GM18861 (cell line): ENCODE measurements around the gene CWF19L1.

ENCODE experiments used
- ATAC-seq: cut with Tn5 transposase; IDR thresholded peaks from one replicate; pipeline ENCODE4 v1.9.1; 2021; ENCODE audit not compliant: unreplicated experiment

Gene CWF19L1

DNA sequence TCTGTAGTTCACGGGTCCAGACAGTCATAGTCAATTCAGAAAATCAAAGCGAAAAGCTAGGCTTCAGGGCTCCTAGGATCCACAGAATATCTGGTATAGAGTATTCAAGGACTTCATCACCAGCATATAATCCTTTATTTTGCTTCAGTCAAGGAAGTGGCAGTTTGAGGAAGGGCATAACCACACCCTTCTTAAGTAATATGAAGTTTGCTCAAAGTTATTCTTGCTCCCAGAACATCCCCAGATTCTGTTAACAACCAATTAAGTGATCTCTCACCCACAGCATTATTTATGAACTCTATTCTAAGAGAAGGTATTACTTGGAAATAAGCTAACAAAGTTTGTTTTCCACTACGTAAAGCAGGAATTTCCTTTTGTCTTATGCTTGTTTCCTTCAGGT lies 13.2 kb downstream of the CWF19L1 start:
- no peak for ATAC-seq

DNA sequence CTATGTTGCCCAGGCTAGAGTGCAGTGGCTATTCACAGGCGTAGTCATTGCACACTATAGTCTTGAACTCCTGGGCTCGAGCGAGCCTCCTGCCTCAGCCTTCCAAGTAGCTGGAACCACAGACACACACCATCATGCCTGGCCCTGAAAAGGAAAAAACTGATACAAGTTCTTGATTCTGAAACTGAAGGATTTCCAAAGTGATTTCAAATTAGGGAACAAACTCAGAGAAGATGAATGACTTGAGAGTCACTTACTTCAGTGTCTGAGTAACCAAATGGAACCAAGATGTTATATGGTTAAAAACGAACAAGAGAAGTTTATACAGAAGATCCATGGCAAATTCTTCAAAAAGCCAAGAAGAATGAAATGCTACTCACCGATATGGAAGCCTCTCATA lies 14.4 kb downstream of the CWF19L1 start:
- ATAC-seq: no peak

DNA sequence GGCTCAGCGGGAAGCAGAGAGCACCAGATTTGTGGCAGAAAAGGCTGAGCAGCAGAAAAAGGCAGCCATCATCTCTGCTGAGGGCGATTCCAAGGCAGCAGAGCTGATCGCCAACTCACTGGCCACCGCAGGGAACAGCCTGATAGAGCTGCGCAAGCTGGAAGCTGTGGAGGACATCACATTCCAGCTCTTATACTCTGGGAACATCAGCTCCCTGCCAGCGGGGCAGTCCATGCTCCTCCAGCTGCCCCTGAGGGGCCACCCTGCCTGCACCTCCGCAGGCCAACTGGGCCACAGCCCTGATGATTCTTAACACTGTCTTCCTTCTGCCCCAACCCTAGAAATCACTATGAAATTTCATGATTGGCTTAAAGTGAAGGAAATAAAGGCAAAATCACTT lies 18.6 kb downstream of the CWF19L1 start:
- ATAC-seq: no peak

DNA sequence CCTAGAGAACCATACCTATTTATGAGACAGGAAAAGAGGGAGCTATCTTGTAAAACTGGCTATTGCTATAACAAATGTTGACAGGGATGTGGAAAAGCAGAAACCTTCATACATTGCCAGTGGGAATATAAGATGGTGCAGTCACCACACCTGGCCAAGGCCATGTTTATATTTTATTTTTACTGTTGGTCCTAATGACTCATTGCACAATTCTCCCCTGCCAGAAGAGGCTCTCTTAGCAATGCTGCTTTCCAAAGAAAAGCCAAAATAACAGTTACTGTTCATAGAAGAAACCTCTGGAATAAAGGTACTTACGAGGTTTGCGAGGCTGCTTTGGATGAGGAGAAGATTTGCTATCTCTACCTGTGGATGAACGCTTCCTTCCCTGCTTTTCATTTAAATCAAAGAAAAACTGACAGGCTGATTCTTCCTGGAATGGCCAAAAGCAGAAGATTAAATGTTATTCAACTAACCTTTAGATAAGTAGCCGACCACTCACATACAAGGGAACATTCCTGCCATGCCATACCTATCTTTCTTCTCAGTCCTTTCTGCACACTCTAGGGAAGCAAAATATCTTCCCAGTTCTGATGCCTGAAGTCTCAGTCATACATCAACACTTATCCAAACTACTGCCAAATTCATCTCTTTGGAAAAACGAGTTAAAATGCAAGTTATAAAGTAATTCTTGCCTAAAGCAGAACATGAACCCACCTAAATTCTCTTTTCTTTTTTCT lies 21.8 kb downstream of the CWF19L1 start:
- no peak for ATAC-seq

DNA sequence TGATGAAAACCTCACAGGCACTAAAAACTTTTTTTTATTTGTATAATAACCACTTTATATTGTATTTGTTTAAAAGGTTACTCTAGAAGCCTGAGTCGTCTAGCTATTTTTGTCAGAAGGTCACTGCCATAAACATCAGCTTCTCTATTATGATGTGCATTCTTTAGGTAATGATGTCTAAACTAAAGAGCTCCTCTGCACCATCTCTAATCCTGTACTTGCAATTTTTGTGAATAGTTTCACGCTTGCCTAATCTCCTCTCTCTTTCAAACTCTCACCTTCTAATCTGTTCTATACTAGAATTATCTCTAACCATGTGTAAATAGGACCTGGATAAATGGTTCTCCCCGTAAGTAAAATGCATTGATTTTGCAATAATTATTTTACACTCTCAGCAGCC lies 27.6 kb downstream of the CWF19L1 start:
- ATAC-seq: no peak

DNA sequence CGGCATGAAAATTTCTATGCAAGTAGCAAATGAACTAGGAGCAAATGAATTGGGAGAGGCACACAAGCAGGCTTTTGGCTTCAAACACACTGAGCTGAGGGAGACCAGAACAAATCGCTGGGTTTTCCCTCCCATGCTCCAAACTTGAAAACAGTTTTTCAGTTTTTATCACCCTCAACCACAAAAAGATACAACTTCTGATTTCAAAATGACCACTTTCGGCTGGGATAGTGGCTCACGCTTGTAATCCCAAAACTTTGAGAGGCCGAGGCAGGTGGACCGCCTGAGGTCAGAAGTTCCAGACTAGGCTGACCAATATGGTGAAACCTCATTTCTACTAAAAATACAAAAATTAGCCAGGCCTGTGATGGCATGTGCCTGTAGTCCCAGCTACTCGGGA lies 29.0 kb downstream of the CWF19L1 start:
- ATAC-seq: no peak

DNA sequence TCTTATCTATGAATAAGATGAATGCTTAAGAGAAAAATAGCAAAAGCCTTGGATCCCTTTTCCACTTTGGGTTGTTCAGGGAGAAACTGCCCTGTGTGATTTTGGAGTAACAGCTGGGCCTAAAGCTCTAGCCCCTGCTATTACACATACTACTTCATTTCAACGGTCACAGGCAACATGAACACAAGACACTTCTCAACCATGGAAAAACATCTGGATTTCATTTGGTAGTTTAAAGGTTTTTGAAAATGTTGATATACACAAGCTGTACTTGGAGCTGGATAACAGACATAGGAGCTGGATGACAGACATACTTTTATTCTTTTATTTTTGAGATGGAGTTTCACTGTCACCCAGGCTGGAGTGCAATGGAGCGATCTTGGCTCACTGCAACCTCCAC lies 35.3 kb downstream of the CWF19L1 start:
- no peak for ATAC-seq

DNA sequence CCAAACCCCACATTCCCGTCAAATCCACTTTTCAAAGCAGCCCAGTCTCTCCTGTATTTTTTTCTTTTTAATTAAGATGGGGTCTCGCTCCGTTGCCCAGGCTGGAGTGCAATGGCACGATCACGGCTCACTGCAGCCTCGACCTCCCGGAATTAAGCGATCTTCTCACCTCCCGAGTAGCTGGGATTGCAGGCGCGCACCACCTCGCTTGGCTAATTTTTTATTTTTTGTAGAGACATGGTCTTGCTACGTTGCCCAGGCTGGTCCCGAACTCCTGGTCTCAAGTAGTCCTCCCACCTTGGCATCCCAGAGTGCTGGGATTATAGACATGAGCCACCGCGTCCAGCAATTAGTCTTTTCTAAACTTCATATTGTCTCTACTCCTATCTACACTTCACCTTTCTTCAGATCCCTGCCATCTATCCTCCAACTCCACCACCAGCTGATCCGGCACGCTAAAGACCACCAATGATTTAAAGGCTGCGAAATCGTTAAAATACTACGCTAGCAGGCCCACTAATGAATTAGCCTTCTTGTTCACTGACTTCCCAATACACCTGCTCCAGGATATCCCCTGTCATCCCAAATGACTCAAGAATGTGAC lies 37.5 kb downstream of the CWF19L1 start:
- no peak for ATAC-seq

DNA sequence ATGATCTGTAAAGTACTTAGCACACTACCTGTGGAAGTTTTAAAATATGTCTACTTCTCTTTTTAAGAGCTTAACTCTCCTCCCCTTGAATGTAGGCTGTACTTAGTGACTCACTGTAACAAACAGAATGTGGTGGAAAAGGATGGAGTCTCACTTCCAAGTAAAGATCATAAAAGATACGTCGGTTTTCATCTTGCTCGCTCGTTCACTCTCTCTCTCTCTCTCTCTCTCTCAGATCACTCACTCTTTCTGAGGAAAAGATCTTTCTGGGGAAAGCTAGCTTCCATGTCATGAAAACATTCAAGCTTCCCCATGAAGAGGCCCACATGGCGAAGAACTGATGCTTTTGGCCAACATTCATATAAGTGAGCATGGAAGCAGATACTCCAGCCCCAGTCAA lies 43.6 kb downstream of the CWF19L1 start:
- ATAC-seq: no peak

DNA sequence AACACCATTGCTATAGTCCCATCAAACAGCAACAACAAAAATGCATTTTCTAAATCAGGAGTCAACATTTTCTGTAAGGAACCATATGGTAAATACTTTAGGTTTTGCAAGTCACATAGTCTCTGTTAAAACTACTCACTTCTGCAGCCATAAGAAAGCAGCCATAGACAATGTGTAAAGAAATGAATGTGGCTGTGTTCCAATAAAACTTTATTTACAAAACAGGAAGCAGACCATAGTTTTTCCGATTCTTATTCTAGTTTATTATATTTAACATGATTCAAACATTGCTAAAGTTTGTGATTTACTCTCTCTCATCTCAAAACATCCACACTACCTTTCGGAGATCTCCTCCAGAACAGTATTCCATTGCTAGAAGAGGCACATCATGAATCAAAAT lies 44.9 kb downstream of the CWF19L1 start:
- ATAC-seq: no peak

DNA sequence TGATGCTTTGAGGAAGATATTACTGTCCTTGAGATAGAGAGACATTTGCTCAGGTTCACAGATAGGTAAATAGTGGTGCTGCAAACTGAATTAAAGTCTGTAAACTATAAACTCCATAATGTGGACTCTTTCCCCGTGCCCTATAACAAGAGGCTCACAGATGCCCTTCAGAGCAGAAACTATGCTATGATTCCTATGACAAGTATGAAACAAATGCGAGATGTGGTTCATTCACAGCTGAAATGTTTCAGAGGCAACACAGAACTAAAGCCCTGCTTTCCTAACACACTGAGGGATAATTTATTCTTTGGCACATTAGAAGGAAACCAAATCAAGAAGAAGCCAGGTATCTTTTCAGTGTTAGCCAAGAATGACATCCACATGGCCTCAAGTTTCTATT lies 51.4 kb downstream of the CWF19L1 start:
- ATAC-seq: no peak

DNA sequence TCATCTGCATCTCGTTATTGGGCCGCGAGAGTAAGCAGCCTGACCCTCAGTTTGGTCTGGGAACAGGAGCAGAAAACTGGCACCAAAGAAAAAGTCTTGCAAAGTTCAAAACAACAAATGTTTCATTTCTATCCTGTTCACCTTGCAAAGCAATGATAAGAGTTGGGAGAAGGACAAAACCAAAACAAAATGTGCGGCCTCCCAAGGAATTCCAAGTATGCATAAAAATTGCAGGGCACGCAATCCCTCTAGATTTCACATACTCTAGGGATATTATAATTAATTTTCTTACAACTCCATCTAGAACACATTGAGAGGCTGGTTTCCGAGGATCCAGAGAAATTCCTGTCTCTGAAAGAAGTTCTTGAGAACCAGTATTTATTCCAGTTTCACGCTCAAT lies 58.1 kb downstream of the CWF19L1 start:
- no peak for ATAC-seq

DNA sequence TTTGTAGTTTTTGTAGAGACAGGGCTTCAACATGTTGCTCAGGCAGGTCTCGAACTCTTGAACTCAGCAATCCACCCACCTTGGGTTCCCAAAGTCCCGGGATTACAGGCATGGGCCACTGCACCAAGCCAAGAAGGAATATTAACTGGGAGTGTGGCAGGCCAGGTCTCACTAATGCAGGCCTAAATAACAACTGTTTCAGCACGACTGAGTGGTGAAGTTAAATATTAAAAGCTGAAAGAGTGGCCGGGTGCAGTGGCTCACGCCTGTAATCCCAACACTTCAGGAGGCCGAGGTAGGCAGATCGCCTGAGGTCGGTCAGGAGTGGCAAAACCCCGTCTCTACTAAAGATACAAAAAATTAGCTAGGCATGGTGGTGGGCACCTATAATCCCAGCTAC lies 59.2 kb downstream of the CWF19L1 start:
- no peak for ATAC-seq

DNA sequence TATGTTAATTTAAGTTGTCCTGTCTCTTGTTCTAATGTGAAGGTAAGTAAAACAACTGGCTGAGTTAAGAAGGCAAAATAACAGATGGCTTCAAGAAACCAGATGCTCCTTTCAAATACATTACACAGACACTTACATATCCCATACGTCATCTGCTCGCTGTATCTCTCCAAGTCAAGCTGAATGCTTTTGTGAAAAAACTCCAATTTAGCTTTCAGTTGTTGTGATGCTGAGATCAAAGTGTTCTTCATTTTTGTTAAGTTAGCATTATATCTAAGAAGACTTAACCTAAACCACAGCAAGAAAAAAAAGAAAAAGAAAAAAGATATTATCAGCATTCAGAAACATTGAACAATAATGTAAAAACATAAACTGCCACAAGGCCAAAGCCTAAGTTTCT lies 63.1 kb downstream of the CWF19L1 start:
- ATAC-seq: no peak

DNA sequence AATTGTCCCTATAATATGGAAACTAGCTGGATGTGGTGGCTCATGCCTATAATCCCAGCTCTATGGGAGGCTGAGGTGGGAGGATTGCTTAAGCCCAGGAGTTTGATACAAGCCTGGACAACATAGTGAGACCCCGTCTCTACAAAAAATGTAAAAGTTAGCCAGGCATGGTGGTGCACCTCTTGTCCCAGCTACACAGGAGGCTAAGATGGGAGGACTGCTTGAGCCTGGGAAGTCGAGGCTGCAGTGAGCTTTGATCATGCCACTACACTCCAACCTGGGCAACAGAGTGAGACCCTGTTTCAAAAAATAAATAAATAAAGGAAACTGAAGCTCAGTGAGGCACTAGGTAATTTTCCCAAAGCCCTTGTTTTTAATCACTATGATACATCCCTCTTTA lies 65.9 kb downstream of the CWF19L1 start:
- ATAC-seq: no peak

DNA sequence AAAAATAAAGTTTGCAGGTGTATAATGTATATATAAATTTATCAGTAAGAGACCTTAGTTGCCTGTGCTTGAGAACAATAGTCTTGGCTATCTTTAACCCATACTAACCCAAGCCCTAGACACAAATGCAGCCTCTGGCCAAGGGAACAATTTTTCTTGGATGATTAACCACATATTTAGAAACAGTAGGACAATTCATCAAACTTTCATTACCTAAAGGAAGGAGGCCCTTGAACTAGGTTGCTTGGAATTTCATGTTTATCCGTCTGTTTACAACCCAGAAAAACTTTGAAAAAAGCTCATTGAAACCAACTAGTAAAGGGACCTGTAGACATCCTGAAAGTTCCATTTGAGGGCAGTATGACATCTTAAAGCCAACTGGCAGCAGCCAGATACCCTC lies 72.7 kb downstream of the CWF19L1 start:
- no peak for ATAC-seq

DNA sequence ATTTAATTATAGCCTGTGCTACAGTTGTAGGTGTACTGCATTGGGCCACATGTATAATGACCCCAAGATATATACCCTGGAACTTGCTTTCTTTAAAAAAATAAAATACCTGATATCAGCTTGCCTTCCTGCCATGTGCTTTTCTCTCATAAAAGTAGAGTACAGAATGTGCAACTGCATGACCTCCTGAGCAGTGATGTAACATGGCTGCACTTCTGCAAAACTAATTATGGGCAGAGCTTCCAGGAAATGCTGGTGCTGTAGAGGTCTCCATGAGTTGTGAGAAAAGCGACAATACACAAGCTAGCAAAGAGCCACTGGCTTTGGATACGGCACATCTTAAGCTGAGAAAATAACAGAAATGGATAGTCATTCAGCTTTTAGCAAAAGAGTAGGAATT lies 75.1 kb downstream of the CWF19L1 start:
- no peak for ATAC-seq

DNA sequence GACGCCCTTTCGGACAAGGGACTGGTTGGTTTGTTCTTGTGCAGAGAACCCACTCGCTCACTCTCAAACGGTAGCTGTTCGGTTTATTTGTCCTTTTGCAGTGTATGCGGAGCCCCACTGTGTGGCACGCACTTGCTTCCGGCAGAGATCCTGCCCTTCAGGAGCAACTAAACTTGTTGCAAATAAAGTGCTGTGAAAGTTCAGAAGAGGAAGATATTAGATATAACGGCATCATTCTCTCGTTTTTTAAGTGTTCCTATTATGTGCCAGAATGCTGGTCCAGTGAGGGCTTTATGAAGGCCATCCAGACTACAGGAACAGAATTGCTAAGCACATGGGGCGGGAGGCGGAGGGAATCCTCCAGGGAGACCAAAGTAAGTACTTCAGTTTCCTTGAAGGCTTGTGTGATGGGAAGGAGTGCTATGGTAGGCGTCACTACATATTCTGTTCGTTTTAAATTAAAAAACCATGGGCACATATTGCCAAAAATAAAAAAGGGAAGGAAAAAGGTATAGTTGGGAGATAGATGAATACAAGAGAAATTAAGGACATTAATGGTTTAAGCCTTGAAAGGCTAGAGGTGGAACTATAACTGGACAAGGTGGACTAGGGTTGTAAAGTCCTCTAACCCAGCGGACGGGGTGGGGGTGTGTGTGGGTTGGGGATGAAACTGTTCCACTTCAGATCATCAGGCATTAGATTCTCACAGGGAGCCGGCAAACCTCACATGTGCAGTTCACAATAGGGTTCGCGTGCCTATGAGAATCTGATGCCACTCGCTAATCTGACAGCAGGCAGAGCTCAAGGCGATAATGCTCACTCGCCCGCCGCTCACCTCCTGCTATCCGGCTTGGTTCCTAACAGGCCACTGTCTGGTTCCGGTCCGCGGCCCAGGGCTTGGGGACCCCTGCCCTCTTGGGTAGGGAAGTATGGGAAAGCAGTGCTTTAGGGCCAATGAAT lies 80.9 kb downstream of the CWF19L1 start:
- peak; percentile 31 for ATAC-seq

DNA sequence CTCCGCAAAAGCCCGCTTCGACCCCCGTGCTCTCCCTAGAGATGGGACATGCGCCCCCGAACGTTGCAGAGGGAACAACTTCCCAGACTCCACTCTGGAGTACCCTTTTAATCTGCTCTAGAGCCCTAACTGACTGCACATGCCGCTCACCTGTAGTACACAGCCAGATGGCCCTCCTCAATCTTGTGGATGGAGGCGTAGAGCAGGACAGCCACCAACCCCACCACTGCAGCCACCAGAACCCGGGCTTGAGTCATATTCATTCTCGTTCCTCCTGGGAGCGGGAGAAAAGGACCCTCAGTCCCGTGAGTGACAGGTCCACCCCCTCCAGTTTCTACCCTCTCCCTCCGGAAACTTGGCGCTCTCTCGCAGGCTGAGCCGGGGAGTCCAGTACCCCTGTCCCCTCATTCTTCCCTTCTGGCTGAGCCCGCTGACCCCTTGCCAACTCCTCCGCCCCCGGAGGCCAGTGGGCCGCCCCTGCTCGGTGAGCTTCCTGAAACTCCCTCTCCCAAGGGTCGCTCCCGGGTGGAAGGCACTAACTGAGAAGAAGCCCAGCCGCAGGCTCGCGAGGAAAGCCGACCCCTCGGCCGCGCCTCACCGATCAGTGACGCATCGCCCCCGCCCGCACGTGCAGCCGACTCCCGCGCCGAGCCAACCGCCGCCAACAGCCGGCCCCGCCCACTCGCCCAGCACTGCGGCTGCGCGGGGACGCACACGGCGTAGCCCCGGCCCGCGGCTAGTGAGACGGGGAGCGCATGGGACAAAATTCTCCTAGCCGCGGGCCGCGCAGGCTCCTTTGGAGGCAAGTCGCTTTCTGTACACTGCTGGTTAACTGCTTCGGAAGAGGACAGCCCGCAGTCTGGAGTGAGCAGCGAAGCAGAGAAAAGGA lies 81.8 kb downstream of the CWF19L1 start, which contains the start of gene ERLIN1:
TSS of gene ERLIN1 (minus strand) at position 666 of the 889 bp plus-strand sequence. CDS start at position 263, 403 bp downstream.
- peak; percentile 71 for ATAC-seq

DNA sequence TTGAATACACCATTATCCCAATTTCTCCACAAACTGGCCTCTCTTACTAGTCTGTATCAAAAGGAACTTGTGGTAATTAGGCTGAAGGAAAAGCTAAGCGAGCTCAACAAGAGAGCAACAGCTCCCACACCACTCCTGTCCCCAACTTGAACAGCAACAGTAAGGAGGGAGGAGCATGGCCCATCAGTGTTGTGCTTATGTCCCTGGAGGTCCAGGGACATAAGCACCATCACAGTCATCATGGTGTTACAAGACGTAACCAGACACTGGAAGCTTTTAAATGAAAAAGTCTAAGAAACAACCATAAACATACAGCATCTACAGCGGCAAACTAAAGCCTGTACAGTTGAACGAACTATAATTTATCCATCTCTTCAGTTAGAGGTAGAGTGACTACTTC lies 82.6 kb downstream of the CWF19L1 start:
- peak; percentile 21 for ATAC-seq

DNA sequence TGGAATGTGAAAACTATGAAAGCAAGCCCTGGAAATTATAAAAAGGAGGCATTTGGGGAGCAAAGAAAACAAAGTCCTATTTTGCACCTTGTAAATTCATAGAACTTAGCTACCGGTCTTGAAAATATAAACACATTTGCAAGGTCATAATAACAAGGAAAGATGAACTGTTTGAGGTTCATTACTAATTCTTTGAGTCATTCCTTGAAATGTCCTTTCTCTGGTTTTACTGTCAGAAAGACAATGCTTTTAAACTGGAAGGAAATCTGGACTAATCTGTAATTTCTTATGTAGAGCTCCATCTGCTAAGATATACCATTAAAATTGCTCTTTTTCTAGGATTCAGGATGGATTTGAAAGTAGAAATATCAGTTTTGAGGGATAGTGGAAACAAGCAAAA lies 83.0 kb downstream of the CWF19L1 start:
- no peak for ATAC-seq
